Adrenal gland (tissue), 5 donors: ENCODE data around the gene TSPEAR.

ENCODE experiments used
- POLR2A ChIP-seq, 2 donors: fragments of 450-650 bp; IDR thresholded peaks; one replicate each; pipeline ENCODE4 v1.6.1; 2017; ENCODE audit warnings: antibody characterized with exemption in 2 of 2, mild to moderate bottlenecking in 2 of 2, moderate library complexity in 1 of 2
- TF ChIP-seq, protein P1 (sequence below), 6 experiments: fragments of 450-650 bp in 4 of 6; fragments of 200-600 bp in 2 of 6; sonication (generic) in 1 of 6; IDR thresholded peaks; 1 replicate in 5 of 6; 2 replicates in 1 of 6; pipeline versions ENCODE4 v1.5.1 to v1.8.0; 2016 to 2021; ENCODE audit warnings: antibody characterized with exemption in 6 of 6, mild to moderate bottlenecking in 2 of 6, moderate library complexity in 1 of 6
- donor health status: DM: no; HTN: no; CAD: no.

- no peak for TF ChIP-seq POLR2A (IDR thresholded peaks at IDR 0.05)
- TF ChIP-seq, protein P1, sequence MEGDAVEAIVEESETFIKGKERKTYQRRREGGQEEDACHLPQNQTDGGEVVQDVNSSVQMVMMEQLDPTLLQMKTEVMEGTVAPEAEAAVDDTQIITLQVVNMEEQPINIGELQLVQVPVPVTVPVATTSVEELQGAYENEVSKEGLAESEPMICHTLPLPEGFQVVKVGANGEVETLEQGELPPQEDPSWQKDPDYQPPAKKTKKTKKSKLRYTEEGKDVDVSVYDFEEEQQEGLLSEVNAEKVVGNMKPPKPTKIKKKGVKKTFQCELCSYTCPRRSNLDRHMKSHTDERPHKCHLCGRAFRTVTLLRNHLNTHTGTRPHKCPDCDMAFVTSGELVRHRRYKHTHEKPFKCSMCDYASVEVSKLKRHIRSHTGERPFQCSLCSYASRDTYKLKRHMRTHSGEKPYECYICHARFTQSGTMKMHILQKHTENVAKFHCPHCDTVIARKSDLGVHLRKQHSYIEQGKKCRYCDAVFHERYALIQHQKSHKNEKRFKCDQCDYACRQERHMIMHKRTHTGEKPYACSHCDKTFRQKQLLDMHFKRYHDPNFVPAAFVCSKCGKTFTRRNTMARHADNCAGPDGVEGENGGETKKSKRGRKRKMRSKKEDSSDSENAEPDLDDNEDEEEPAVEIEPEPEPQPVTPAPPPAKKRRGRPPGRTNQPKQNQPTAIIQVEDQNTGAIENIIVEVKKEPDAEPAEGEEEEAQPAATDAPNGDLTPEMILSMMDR (IDR thresholded peaks at IDR 0.05): no peak
Measured at GRCh38 chr21:44556879-44557278, 154.5 kb downstream of the TSPEAR start.
